PFSK-1 (cell line): ENCODE results near the gene MYO1E.

Experiments used
- POLR2AphosphoS5 ChIP-seq: IDR thresholded peaks from 2 replicates; pipeline ENCODE4 v1.6.1; 2012; ENCODE audit warnings: low read depth, mild to moderate bottlenecking, control low read depth, low read length, moderate library complexity
- REST ChIP-seq, 2 experiments: IDR thresholded peaks; 2 replicates each; pipeline versions ENCODE4 v1.6.1 to v1.8.0; 2011 to 2012; ENCODE audit warnings: low read depth in 2 of 2, low read length in 2 of 2, control low read depth in 1 of 2, inconsistent platforms in 1 of 2, mild to moderate bottlenecking in 1 of 2, moderate library complexity in 1 of 2; ENCODE audit not compliant: insufficient read depth in 1 of 2
- TAF1 ChIP-seq: IDR thresholded peaks from 2 replicates; pipeline ENCODE4 v1.6.1; 2012; ENCODE audit warnings: low read length, control low read depth, borderline replicate concordance; ENCODE audit not compliant: insufficient read depth

GRCh38 chr15:59206623-59207183 lies 166.0 kb downstream of the MYO1E start, which contains the start of gene LDHAL6B:
- no peak for TF ChIP-seq TAF1
- no peak for TF ChIP-seq POLR2AphosphoS5
- TF ChIP-seq REST (IDR thresholded peaks at IDR 0.05; ENCODE audit: insufficient read depth in 1 of 2, low read depth in 2 of 2, low read length in 2 of 2) = no peak
